H1 (cell line): Measurements from ENCODE around the gene SLC26A11.

Source experiments
- CBX8 ChIP-seq: fragments of 300-800, 300-1000 bp; sonication (generic); IDR thresholded peaks from 2 replicates; pipeline ENCODE4 v1.7.1; 2016; ENCODE audit warnings: low read depth, low read length, borderline replicate concordance
- CREB1 ChIP-seq: IDR thresholded peaks from 2 replicates; pipeline ENCODE4 v1.6.1; 2012; ENCODE audit warnings: inconsistent platforms
- EP300 ChIP-seq, 2 experiments: IDR thresholded peaks; 1 replicate in 1 of 2; 2 replicates in 1 of 2; pipeline ENCODE4 v1.6.1; 2011 to 2012; ENCODE audit warnings: low read depth in 2 of 2, low read length in 2 of 2, mild to moderate bottlenecking in 2 of 2, borderline replicate concordance in 1 of 2, inconsistent platforms in 1 of 2, moderate library complexity in 1 of 2
- EZH2 ChIP-seq: fragments of 200-600 bp; sonication (generic); IDR thresholded peaks from 2 replicates; pipeline ENCODE4 v1.7.1; 2012; ENCODE audit warnings: low read depth, mild to moderate bottlenecking, moderate library complexity, low read length, inconsistent platforms; ENCODE audit not compliant: severe bottlenecking
- HDAC6 ChIP-seq: IDR thresholded peaks from one replicate; pipeline ENCODE4 v1.7.1; 2012; ENCODE audit warnings: low read depth, mild to moderate bottlenecking, inconsistent platforms, low read length, moderate library complexity
- MAX ChIP-seq: IDR thresholded peaks from 2 replicates; pipeline ENCODE4 v1.6.1; 2012; ENCODE audit warnings: inconsistent platforms
- PHF8 ChIP-seq: fragments of 200-600 bp; sonication (generic); conservative IDR thresholded peaks from 2 replicates; pipeline ENCODE4 v1.7.1; 2012; ENCODE audit warnings: low read depth, mild to moderate bottlenecking, inconsistent platforms, low read length, moderate library complexity
- POLR2A ChIP-seq, 2 experiments: IDR thresholded peaks; 1 replicate in 1 of 2; 2 replicates in 1 of 2; pipeline ENCODE4 v1.6.1; 2011; ENCODE audit warnings: low read depth in 2 of 2, low read length in 2 of 2, mild to moderate bottlenecking in 2 of 2; ENCODE audit errors: control extremely low read depth in 1 of 2
- POLR2AphosphoS5 ChIP-seq: IDR thresholded peaks from 2 replicates; pipeline ENCODE4 v1.6.1; 2011; ENCODE audit warnings: low read depth, low read length
- TAF7 ChIP-seq: optimal IDR thresholded peaks from 2 replicates; pipeline ENCODE3; 2011; ENCODE audit warnings: low read depth, mild to moderate bottlenecking, inconsistent platforms, low read length, moderate library complexity, borderline replicate concordance
- TF ChIP-seq, protein P1 (sequence below), 3 experiments: IDR thresholded peaks; 1 replicate in 2 of 3; 2 replicates in 1 of 3; pipeline versions ENCODE4 v1.5.1 to v1.6.1; 2011; ENCODE audit warnings: low read length in 3 of 3, mild to moderate bottlenecking in 3 of 3, inconsistent platforms in 2 of 3, low read depth in 1 of 3, moderate library complexity in 1 of 3; ENCODE audit not compliant: insufficient read depth in 1 of 3; ENCODE audit errors: control extremely low read depth in 1 of 3

- TF ChIP-seq, protein P1, sequence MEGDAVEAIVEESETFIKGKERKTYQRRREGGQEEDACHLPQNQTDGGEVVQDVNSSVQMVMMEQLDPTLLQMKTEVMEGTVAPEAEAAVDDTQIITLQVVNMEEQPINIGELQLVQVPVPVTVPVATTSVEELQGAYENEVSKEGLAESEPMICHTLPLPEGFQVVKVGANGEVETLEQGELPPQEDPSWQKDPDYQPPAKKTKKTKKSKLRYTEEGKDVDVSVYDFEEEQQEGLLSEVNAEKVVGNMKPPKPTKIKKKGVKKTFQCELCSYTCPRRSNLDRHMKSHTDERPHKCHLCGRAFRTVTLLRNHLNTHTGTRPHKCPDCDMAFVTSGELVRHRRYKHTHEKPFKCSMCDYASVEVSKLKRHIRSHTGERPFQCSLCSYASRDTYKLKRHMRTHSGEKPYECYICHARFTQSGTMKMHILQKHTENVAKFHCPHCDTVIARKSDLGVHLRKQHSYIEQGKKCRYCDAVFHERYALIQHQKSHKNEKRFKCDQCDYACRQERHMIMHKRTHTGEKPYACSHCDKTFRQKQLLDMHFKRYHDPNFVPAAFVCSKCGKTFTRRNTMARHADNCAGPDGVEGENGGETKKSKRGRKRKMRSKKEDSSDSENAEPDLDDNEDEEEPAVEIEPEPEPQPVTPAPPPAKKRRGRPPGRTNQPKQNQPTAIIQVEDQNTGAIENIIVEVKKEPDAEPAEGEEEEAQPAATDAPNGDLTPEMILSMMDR (IDR thresholded peaks at IDR 0.05; ENCODE audit: control extremely low read depth in 1 of 3, insufficient read depth in 1 of 3, low read depth in 1 of 3, low read length in 3 of 3), result no peak
- TF ChIP-seq PHF8 (no peak), EP300 (IDR thresholded peaks at IDR 0.05; ENCODE audit: borderline replicate concordance in 1 of 2, low read depth in 2 of 2, low read length in 2 of 2) (no peak), HDAC6 (no peak), CREB1 (no peak), POLR2AphosphoS5 (no peak), TAF7 (no peak), POLR2A (IDR thresholded peaks at IDR 0.05; ENCODE audit: control extremely low read depth in 1 of 2, low read depth in 2 of 2, low read length in 2 of 2) (no peak), MAX (no peak), CBX8 (no peak), EZH2 (no peak)
These were observed 75.3 kb downstream of the SLC26A11 start for GRCh38 chr17:80295559-80295958.
